NCI-H1436 treated with DMSO at 0.1 percent for 48 hours (cell line): Measurements from ENCODE around the gene OTUD5.
"Not testable (repeated sequence)": the region's sequence is repeated elsewhere in the genome, so short reads cannot be mapped to it uniquely, and the experiment has no call there.

Experiments used
- DNase-seq: peaks from one replicate; lab custom pipeline; 2025; lab: John Stamatoyannopoulos, UW

Gene OTUD5

GRCh38 chrX:48890296-48890925 lies 67.0 kb downstream of the OTUD5 start:
- DNase-seq: no peak

DNA sequence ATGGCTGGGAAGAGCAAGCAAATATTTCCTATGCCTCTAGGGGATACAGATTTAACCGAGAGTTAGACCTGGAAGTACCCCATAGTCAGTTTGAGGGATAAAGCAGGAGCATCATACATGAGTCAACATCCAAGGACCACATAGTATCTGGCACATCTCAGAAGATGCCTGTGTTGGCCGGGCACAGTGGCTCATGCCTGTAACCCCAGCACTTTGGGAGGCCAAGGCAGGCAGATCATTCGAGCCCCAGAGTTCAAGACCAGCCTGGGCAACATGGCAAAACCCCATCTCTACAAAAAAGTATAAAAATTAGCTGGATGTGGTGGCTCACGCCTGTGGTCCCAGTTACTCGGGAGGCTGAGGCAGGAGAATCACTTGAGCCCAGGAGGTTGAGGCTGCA lies 70.8 kb downstream of the OTUD5 start:
- DNase-seq: not testable (repeated sequence)

- no peak for DNase-seq
Observed at GRCh38 chrX:48883729-48884128, 73.7 kb downstream of the OTUD5 start.

GRCh38 chrX:48876944-48877343 lies 80.5 kb downstream of the OTUD5 start:
- DNase-seq: not testable (repeated sequence)
